Neural crest cell (in vitro differentiated cells): ENCODE results near the gene GAD1. TPM values are rescaled to one million over a fixed set of nuclear protein-coding genes. Genes with fewer than 3 reads are reported as not detected.

ENCODE experiments used
- DNase-seq: peaks from one replicate; pipeline ENCODE4 v3.0.0; 2021; ENCODE audit warnings: low read depth, mixed read lengths, low spot score
- H3K27ac Mint-ChIP-seq: one replicate; pipeline ENCODE4 v1.8.0; 2021; ENCODE audit warnings: mild to moderate bottlenecking, mixed read lengths; ENCODE audit not compliant: unreplicated experiment
- H3K27me3 Mint-ChIP-seq: 2 replicates; pipeline ENCODE4 v1.8.0; 2021; ENCODE audit warnings: low read depth, mild to moderate bottlenecking, mixed read lengths
- H3K36me3 Mint-ChIP-seq: 2 replicates; pipeline ENCODE4 v1.8.0; 2021; ENCODE audit warnings: low read depth, mild to moderate bottlenecking, mixed read lengths
- H3K4me1 Mint-ChIP-seq: 2 replicates; pipeline ENCODE4 v1.8.0; 2021; ENCODE audit warnings: mixed read lengths
- H3K4me3 Mint-ChIP-seq: one replicate; pipeline ENCODE4 v1.8.0; 2021; ENCODE audit warnings: mild to moderate bottlenecking, mixed read lengths
- H3K9me3 Mint-ChIP-seq: 2 replicates; pipeline ENCODE4 v1.8.0; 2021; ENCODE audit warnings: mixed read lengths
- CTCF ChIP-seq: fragments of 200-600 bp; sonication (generic); conservative IDR thresholded peaks from 2 replicates; pipeline ENCODE4 v1.5.0; 2021; ENCODE audit warnings: antibody characterized with exemption, mild to moderate bottlenecking
- total RNA-seq: library from RNA; stranded (reverse); gene quantifications from 2 replicates; pipeline ENCODE4 v1.2.1, GENCODE V29; 2021

GAD1 gene
- total RNA-seq, 1 donor from 2014 or later: 0.82 TPM

- Mint-ChIP-seq H3K27ac (no peak overlapping the region), H3K9me3 (no peaks in the 10 kb centered on the region), H3K4me1 (peaks cover 5% of the 10 kb centered on the region), H3K36me3 (no peaks in the 10 kb centered on the region), H3K4me3 (no peak overlapping the region), H3K27me3 (peaks cover 19% of the 10 kb centered on the region)
- TF ChIP-seq CTCF: no peak
- DNase-seq: no peak
These were observed 66.1 kb downstream of the GAD1 start for GRCh38 chr2:170882758-170883157.

GRCh38 chr2:170883683-170884082 is 67.0 kb downstream of the GAD1 start:
- no peaks in the 10 kb centered on the region for H3K36me3 Mint-ChIP-seq
- TF ChIP-seq CTCF: no peak
- H3K27ac Mint-ChIP-seq: no peak overlapping the region
- peaks cover under 1% of the 10 kb centered on the region for H3K4me1 Mint-ChIP-seq
- H3K27me3 Mint-ChIP-seq: peaks cover 19% of the 10 kb centered on the region
- no peak for DNase-seq
- H3K4me3 Mint-ChIP-seq: no peak overlapping the region
- no peaks in the 10 kb centered on the region for H3K9me3 Mint-ChIP-seq

- no peak for TF ChIP-seq CTCF
- no peak overlapping the region for H3K4me3 Mint-ChIP-seq
- no peak for DNase-seq
- H3K27me3 Mint-ChIP-seq: peaks cover 16% of the 10 kb centered on the region
- H3K4me1 Mint-ChIP-seq: no peaks in the 10 kb centered on the region
- H3K27ac Mint-ChIP-seq: no peak overlapping the region
- H3K36me3 Mint-ChIP-seq: no peaks in the 10 kb centered on the region
- no peaks in the 10 kb centered on the region for H3K9me3 Mint-ChIP-seq
These were observed 68.6 kb downstream of the GAD1 start for GRCh38 chr2:170885130-170885791.

GRCh38 chr2:170886386-170886785 is 69.7 kb downstream of the GAD1 start:
- no peak for TF ChIP-seq CTCF
- Mint-ChIP-seq H3K9me3 (no peaks in the 10 kb centered on the region), H3K27me3 (peaks cover 14% of the 10 kb centered on the region), H3K27ac (no peak overlapping the region), H3K36me3 (no peaks in the 10 kb centered on the region), H3K4me1 (no peaks in the 10 kb centered on the region), H3K4me3 (no peak overlapping the region)
- no peak for DNase-seq

- no peaks in the 10 kb centered on the region for H3K9me3 Mint-ChIP-seq
- H3K4me3 Mint-ChIP-seq: no peak overlapping the region
- TF ChIP-seq CTCF: no peak
- H3K36me3 Mint-ChIP-seq: no peaks in the 10 kb centered on the region
- peaks cover 5% of the 10 kb centered on the region for H3K27me3 Mint-ChIP-seq
- no peaks in the 10 kb centered on the region for H3K4me1 Mint-ChIP-seq
- DNase-seq: no peak
- no peak overlapping the region for H3K27ac Mint-ChIP-seq
These were observed 70.8 kb downstream of the GAD1 start for GRCh38 chr2:170887496-170887895.
